NCI-H1930 (cell line): Measurements from ENCODE around the gene LSM14B.
"Not testable (repeated sequence)": the region's sequence is repeated elsewhere in the genome, so short reads cannot be mapped to it uniquely, and the experiment has no call there.

ENCODE experiments used
- DNase-seq, 2 experiments: peaks; one replicate each; lab custom pipeline; 2025; lab: John Stamatoyannopoulos, UW

LSM14B gene

DNA sequence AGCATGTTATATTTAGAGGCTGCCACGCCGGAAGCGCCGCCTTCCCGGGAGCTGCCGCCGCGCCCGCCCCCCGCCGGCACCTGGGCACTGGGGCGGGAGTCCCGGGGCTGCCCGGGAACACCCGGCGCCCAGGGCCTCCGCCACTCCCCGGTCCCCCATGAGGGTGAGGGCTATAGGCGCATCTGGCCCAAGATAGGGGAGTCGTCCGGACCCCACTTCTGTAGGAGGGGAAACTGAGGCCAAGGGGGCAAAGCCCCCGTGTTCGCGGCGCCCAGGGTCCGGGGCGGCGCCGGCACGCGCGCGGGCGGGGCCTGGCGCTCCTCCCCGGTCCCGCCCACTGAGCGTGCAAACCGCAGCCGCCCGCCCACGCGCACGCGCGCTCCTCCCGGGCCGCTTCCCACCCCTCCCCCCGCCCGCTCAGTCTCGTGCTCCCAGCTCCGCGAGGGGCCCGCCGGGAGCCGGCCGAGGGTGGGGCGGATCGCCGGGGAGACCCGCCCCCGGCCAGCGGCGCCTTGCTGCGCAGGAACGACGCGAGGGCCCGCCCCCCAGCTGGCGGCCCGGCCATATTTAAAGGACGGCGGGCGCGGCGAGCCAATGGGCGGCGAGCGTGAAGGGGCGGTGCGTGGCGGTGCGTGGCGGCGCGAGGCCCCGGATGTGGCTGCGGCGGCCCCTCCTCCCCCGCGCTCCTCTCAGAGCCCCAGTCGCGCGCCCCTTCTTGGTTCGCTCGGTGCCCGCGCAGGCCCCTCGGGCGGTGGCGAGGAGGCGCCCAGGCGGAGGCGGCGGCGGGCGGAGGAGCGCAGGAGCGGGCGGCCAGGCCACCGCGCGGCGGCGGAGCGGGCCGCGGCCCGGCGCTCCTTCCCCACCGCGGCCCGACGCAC, at the start of gene LSM14B:
Gene LSM14B, plus strand, starts transcription at position 700 of the 878 bp plus-strand sequence. CDS start 192 bp downstream, outside the sequence.
- DNase-seq: peak; percentile 95 to 99

DNA sequence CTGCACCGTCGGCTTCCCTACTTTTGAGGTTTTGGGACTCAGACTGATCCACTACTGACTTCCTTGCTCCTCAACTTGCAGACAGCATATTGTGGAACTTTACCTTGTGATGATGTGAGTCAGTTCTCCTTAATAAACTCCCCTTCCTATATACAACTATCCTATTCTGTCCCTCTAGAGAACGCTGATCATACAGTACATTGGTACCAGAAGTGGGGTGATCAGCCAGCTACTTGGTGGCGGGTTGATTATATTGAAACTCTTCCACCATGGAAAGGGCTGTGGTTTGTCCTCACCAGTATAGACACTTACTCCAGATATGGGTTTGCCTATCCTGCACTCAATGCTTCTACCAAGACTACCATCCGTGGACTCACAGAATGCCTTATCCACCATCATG, 49.0 kb upstream of the LSM14B start:
- no peak for DNase-seq

- DNase-seq: no peak
Observed at GRCh38 chr20:62079166-62079565, 43.1 kb upstream of the LSM14B start.

DNA sequence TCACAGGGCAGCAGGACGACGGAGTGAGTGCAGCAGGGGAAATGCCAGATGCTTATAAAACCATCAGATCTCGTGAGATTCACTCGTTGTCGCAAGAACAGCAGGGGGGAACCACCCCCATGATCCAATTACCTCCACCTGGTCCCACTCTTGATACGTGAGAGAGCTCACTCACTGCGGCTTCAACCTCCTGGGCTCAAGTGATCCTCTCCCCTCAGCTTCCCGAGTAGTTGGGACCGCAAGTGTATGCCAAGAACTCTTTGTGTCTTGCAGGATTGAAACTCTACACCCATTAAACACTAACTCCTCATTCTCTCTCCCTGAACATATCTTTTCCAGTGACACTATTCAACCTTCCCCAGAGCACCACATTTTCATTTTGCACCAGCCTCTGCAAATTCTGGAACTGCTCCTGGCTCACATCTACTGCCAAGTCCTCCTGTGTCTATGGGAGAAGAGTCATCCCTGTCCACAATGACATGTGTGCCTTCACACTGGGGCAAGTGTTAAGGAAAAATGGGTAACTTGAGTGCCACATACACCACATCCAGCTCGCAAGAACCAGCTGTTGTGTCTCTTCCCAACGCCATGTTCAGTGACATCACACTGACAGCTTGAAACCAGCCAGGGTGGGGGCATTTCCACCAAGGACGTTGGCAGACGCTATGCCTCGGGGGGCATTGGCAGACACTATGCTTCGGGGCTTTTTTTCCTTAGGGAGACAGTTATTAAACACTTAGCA, 41.9 kb upstream of the LSM14B start:
- peak in 1 of 2 experiments; percentile 15 for DNase-seq

DNA sequence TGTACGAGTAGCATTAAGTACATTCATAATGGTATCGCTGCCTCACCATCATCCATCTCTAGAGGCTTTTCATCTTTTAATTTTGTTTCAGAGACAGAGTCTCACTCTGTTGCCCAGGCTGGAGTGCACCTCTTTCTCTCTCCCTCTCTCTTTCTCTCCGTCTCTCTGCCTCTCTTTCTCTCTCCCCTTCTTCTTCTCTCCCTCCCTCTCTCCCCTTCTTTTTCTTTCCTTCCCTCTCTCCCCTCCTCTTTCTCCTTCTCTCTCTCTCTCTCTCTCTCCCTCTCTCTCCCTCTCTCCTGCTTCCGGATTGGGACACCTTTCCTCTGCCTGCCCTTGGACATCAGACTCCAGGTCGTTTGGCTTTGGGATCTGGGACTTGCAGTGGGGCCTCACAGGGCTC, 39.0 kb upstream of the LSM14B start:
- no peak for DNase-seq

DNA sequence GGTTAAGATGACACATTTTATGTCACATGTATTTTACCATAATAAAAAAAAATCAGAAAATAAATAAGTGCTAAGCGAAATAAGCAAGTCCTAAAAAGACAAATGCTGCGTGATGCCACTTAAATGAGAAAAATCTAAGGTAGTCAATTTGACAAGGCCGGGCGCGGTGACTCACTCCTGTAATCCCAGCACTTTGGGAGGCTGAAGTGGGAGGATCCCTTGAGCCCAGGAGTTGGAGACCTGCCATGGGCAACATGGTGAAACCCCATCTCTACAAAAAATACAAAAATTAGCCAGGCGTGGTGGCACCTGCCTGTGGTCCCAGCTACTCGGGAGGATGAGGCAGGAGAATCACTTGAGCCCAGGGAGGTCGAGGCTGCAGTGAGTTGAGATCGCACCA, 38.1 kb upstream of the LSM14B start:
- DNase-seq: not testable (repeated sequence)

- no peak for DNase-seq
Observed at GRCh38 chr20:62085206-62085605, 37.1 kb upstream of the LSM14B start.

DNA sequence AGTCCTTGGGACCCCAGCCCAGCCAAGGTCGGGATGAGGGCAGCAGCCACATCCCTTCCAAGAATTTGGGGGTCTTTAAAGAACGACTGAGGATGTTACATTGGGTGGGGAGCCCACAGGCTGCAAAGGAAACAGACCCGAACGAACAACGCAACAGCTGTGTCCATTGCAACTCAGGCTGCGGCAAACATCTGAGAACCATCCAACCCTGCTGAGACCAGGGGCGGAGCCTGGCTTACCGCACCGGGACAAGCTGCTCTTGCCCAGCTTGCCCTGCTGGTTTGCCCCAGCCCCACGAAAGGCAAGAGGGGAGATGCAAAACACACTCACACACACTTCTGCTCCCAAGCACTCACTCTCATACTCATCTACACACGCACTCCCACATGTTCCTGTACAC, 35.0 kb upstream of the LSM14B start:
- no peak for DNase-seq

GRCh38 chr20:62087632-62088031, 34.6 kb upstream of the LSM14B start:
- DNase-seq: no peak

- no peak for DNase-seq
Observed at GRCh38 chr20:62088258-62089127, 33.8 kb upstream of the LSM14B start.

DNA sequence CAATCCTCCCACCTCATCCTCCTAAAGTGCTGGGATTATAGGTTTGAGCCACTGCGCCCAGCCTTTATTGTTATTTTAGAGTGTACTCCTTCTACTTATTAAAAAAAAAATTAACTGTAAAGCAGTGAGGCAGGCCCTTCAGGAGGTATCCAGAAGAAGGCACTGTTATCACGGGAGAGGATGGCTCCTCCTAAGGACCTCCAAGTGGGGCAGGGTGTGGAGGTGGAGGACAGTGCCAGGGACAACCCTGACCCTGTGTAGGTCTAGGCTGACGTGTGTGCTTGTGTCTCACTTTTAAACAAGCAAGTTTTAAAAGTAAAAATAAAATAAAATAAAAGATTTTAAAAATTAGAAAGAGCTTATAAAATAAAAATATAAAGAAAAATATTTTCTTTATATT, 32.9 kb upstream of the LSM14B start:
- DNase-seq: no peak

- DNase-seq: no peak
Observed at GRCh38 chr20:62096421-62097380, 25.6 kb upstream of the LSM14B start.

DNA sequence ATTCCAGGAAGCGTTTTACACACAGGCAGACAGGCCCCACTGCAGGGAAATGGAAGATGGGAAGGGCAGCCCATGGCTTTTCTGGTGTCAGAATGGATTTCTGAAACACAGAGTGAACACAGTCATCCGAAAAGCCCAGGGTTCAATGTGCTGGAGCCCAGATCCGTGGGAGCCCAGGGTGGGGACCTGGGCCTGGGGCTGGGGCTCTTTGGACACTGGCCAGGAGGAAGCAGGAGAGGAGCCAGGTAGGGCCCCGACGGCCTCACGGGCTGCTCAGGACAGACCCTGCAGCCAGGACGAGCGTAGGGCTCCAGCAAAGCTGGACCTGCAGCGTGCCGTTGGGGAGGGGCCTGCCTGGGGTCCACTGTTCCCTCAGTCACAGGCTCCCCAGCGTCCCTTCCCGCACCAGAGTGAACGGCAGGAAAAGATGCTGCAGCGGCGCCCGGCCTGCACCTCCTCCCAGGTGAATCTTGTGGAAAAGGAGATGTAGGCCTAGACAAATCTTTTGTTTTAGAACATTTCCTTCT, 24.3 kb upstream of the LSM14B start:
- no peak for DNase-seq

GRCh38 chr20:62101078-62101477, 21.2 kb upstream of the LSM14B start:
- no peak for DNase-seq

DNA sequence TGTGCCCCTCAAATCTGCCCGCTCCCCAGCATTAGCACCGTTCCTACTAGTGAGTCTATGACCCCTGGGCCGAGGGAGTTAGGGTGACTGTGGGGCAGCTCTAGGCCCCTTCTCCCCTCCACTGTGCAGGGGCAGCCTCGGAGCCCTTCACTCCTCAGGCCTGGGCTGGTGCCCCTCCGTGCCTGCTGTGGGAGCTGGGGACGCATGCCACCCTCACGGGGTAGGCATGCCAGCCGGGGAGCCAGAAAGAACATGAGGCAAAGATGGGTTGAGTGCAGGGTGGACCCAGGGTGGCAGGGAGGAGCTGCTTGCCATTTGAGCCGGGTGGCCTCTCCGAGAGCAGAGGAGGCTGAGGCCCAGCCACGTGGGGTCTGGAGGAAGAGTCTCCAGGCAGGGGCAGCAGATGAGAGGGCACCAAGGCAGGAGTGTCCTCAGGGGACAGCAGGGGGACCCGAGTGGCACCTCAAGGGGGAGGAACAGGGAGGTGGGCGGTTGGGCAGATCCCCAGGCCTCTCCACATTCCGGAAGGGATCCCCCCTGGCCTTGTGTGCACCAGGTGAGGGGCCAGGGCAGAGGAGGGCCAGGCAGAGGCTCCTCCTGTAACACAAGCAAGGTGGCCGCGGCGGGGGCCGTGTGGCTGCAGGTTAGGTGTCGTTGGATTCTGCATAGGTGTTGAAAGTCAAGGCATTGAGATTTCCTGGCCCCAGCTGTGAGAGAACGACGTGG, 18.6 kb upstream of the LSM14B start:
- no peak for DNase-seq

DNA sequence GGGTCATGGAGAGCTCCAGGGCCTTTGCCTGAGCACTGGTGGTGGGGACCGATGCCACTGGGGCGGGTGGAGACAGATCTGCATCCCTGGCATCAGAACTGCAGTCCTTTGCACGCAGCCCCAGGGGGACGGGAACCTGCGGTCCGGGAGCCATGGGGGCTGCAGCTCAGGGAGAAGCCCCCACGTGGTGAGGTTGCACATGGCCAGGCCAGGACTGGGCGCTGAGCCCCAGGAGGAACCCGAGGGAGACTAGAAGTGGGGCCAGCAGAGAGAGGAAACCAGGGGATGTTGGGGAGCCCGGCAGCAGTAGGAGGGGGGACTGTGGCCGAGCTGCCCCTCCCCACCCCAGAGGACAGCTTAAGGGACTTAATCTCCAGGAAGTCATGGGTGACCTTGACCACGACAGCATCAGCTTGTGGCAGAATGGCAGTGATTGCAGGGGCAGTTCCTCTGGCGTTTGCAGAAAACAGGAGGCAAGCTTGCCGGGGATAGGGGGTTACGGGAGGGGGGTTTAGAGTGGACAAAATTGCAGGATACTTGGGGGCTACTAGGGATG, 18.0 kb upstream of the LSM14B start:
- no peak for DNase-seq

- no peak for DNase-seq
Observed at GRCh38 chr20:62104791-62105345, 17.4 kb upstream of the LSM14B start.

- DNase-seq: no peak
Observed at GRCh38 chr20:62105592-62105991, 16.7 kb upstream of the LSM14B start.

- DNase-seq: no peak
Observed at GRCh38 chr20:62111148-62111547, 11.1 kb upstream of the LSM14B start.
